Measurements from ENCODE around the gene AOPEP. TPM values are rescaled to one million over a fixed set of nuclear protein-coding genes. Genes with fewer than 3 reads are reported as not detected.
A peak's percentile ranks its signal among the peaks of the same experiment; 100 is the strongest.

The AOPEP gene
- 31.0 and 41.0 TPM in 2 replicates for total RNA-seq (2014; rRNA removed; shearing (Covaris generic))

GRCh38 chr9:94726495-94727191, at the start of gene AOPEP:
TSS of gene AOPEP (plus strand) at chr9:94726699. CDS start at chr9:94759784, 33,085 bp downstream.
- DNase-seq (ENCODE audit: low spot score) = peak; percentile 94

GRCh38 chr9:94677929-94678328, 48.6 kb upstream of the AOPEP start:
- no peak for DNase-seq (ENCODE audit: low spot score)

- DNase-seq (ENCODE audit: low spot score) = no peak
These were observed 46.9 kb upstream of the AOPEP start for GRCh38 chr9:94679587-94679986.

- no peak for DNase-seq (ENCODE audit: low spot score)
These were observed 46.5 kb upstream of the AOPEP start for GRCh38 chr9:94680020-94680419.

- DNase-seq (ENCODE audit: low spot score) = no peak
These were observed 45.9 kb upstream of the AOPEP start for GRCh38 chr9:94680621-94681020.

GRCh38 chr9:94681508-94681907, 45.0 kb upstream of the AOPEP start:
- DNase-seq (ENCODE audit: low spot score) = peak; percentile 79

- no peak for DNase-seq (ENCODE audit: low spot score)
These were observed 41.1 kb upstream of the AOPEP start for GRCh38 chr9:94685359-94685758.

GRCh38 chr9:94687451-94687850, 39.0 kb upstream of the AOPEP start:
- DNase-seq (ENCODE audit: low spot score) = no peak

- no peak for DNase-seq (ENCODE audit: low spot score)
These were observed 36.2 kb upstream of the AOPEP start for GRCh38 chr9:94690344-94690743.

- no peak for DNase-seq (ENCODE audit: low spot score)
These were observed 33.9 kb upstream of the AOPEP start for GRCh38 chr9:94692601-94693000.

GRCh38 chr9:94693485-94694204, 32.9 kb upstream of the AOPEP start:
- DNase-seq (ENCODE audit: low spot score) = no peak

GRCh38 chr9:94696545-94696944, 30.0 kb upstream of the AOPEP start:
- DNase-seq (ENCODE audit: low spot score) = no peak

GRCh38 chr9:94697972-94698581, 28.4 kb upstream of the AOPEP start:
- peak; percentile 47 for DNase-seq (ENCODE audit: low spot score)

GRCh38 chr9:94699715-94700373, 26.7 kb upstream of the AOPEP start:
- DNase-seq (ENCODE audit: low spot score) = no peak

- DNase-seq (ENCODE audit: low spot score) = no peak
These were observed 26.1 kb upstream of the AOPEP start for GRCh38 chr9:94700445-94700844.

GRCh38 chr9:94703488-94704140, 22.9 kb upstream of the AOPEP start:
- DNase-seq (ENCODE audit: low spot score) = no peak

GRCh38 chr9:94705162-94705702, 21.3 kb upstream of the AOPEP start:
- no peak for DNase-seq (ENCODE audit: low spot score)

- DNase-seq (ENCODE audit: low spot score) = no peak
These were observed 19.6 kb upstream of the AOPEP start for GRCh38 chr9:94706922-94707321.

GRCh38 chr9:94713436-94714215, 12.9 kb upstream of the AOPEP start:
- no peak for DNase-seq (ENCODE audit: low spot score)

- no peak for DNase-seq (ENCODE audit: low spot score)
These were observed 12.0 kb upstream of the AOPEP start for GRCh38 chr9:94714494-94714893.

GRCh38 chr9:94717761-94718160, 8.7 kb upstream of the AOPEP start:
- peak; percentile 46 for DNase-seq (ENCODE audit: low spot score)

Data from A172 (cell line).